ENCODE measurements around the gene AGTRAP. TPM values are rescaled to one million over a fixed set of nuclear protein-coding genes. Genes with fewer than 3 reads are reported as not detected.

Gene AGTRAP
- total RNA-seq, 2 experiments from 2014 or later, result 45.5 to 59.9 TPM

DNA sequence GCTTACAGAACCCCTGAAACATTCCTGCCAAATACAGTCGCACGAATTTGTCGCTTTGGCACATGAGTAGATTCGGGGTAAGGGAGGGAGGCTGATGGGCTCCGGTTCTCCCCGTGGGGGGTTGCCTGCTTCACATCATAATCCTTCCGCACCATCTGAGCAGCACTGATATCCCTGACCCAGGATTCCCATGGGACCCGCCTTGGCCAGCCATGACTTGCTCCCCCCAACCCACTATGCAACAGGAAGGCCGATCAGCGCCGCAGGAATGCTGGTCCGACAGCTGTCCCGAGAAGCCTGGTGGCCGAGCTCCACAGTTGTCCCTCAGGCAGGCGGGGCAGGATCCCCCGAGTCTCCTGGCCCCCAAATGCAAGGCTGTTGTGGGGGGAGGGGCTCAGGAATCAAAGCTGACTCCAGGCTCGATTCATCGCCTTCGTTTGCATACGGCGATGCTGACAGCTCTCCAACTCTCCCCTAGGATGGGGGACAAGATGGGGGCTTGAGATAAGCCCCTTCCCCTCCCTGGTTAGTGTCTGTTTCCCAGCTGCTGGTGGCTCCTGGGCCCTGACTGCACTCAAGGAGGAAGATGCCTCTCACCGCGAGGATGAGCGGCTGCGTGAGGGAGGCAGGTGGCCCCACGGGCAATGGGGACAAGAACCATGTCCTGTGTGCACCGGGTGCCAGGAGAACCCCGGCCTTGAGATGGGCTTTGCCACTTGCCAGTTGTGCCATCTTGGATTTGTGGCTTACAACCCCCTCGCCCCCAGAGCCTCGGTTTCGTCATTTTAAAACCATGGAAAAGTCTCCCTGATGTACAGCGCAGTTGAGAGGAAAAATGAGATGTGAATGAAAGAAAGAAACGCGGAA lies 35.1 kb upstream of the AGTRAP start:
- Mint-ChIP-seq H3K4me1 (no peaks in the 10 kb centered on the region), H3K27ac (no peak overlapping the region), H3K9me3 (ENCODE audit: low read depth) (no peaks in the 10 kb centered on the region), H3K36me3 (no peaks in the 10 kb centered on the region), H3K27me3 (peaks cover 32% of the 10 kb centered on the region), H3K4me3 (no peak overlapping the region)
- no peak for DNase-seq
- no peak for ATAC-seq
- CTCF ChIA-PET, result interaction anchor here (1.3 to 2.0 kb wide), 2 partner anchors 18 to 51 kb away, joined by 4 to 5 read pairs; no protein-coding TSS in a partner anchor

DNA sequence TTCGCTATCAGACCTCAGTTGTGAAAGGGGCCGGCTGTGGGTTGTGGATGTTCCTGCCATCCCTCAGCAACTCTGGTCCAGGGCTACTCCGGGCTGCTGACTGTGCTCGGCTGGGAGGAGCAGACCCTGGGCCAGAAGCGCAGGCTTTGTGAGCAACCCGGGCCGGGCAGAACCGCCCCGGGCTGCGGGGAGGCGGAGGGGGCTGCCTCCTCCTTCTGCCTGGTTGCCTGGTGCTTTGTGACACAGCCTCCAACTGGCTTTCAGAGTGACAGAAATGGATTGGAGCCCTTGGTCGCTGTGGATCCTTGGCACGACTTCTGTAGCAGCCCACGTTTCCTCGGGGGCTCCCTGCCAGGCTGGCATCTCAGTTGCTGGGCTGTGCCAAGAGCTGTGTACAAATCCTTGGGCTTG lies 34.4 kb upstream of the AGTRAP start:
- DNase-seq (no peak), ATAC-seq (no peak)
- H3K36me3 Mint-ChIP-seq, result no peaks in the 10 kb centered on the region
- H3K9me3 Mint-ChIP-seq (ENCODE audit: low read depth), result no peaks in the 10 kb centered on the region
- H3K4me1 Mint-ChIP-seq, result no peaks in the 10 kb centered on the region
- H3K27me3 Mint-ChIP-seq, result peaks cover 32% of the 10 kb centered on the region
- no peak overlapping the region for H3K27ac Mint-ChIP-seq
- H3K4me3 Mint-ChIP-seq, result no peak overlapping the region
- CTCF ChIA-PET, result interaction anchor here (2.0 kb wide), 1 partner anchor 18 kb away, joined by 5 read pairs; no protein-coding TSS in a partner anchor

DNA sequence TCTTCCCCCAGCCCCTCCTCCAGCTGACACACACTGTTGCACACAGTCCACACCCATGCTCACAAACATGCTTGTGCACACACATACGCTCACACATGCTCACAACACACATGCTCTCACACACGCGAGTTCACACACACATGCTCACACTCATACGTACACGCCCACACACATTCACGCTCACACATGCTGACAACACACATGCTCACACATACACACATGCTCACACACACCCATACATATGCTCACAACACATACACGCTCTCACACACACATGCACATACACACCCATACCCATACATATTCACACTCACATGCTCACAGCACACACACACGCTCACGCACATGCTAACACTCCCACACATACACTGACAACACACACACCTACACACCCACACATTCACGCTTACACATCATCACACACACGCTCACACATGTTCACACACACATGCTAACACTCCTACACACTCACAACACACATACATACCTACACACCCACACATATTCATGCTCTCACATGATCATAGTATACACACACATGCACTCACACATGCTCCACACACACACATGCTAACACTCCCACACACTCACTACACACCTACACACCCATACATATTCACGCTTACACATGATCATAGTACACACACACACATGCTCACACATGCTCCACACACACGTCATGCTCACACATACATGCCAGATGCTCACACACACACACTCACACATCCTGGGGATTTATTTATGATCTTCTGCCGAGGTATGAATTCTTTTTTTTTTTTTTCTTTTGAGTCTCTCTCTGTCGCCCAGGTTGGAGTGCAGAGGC lies 33.7 kb upstream of the AGTRAP start:
- peaks cover 32% of the 10 kb centered on the region for H3K27me3 Mint-ChIP-seq
- CTCF ChIA-PET, result interaction anchor here (2.0 kb wide), 1 partner anchor 17 kb away, joined by 5 read pairs; no protein-coding TSS in a partner anchor
- H3K27ac Mint-ChIP-seq, result no peak overlapping the region

DNA sequence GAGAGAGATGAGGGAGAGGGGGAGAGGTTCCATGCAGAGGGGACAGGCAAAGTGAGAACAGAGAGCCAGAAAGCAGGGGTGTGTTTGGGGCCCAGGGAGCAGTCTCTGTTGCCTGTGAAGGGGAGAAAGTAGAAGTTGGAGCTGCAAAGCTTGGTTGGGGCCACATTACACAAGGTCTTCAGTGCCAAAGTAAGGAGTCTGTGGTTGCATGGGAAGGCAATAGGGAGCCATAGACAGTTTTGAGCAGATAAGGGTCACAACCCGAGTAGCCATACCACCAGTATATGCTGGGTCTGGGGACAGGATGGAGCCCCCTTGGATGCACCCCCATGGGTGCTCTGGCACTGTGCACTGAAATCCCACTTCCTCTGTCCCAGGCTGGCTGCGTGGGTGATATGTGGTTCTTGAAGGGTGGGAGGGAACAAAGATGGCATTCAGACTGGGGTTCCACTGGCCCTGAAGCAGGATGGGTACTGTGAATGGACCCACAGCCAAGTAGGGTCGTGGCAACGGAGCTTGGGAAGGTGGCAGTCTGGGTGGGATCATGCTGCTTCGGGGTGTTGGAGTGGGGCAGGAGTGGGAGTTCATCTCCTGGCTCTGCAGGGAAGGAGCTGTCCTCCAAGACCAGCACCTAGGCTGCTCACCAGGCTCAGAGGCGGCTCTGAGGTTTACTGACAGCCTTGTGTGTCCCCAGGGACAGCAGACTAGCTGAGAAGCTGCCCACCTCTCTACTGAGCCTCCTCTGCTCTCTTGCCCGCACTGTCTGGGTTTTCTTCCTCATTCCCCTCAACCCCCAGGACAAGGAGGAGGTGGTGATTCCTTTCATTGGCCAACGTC lies 32.4 kb upstream of the AGTRAP start:
- CTCF ChIA-PET, result interaction anchor here (1.4 to 1.5 kb wide), 3 partner anchors 11 to 39 kb away, joined by 3 to 5 read pairs (median 3); no protein-coding TSS in a partner anchor
- no peaks in the 10 kb centered on the region for H3K9me3 Mint-ChIP-seq (ENCODE audit: low read depth)
- H3K4me1 Mint-ChIP-seq, result no peaks in the 10 kb centered on the region
- H3K27me3 Mint-ChIP-seq, result peaks cover 29% of the 10 kb centered on the region
- DNase-seq (no peak), ATAC-seq (no peak)
- no peak overlapping the region for H3K4me3 Mint-ChIP-seq
- no peaks in the 10 kb centered on the region for H3K36me3 Mint-ChIP-seq
- no peak overlapping the region for H3K27ac Mint-ChIP-seq

More for the DNA sequence above, 33.7 kb upstream of the AGTRAP start:
- no peaks in the 10 kb centered on the region for H3K4me1 Mint-ChIP-seq
- DNase-seq (no peak), ATAC-seq (no peak)
- no peaks in the 10 kb centered on the region for H3K36me3 Mint-ChIP-seq
- no peak overlapping the region for H3K4me3 Mint-ChIP-seq
- H3K9me3 Mint-ChIP-seq (ENCODE audit: low read depth), result no peaks in the 10 kb centered on the region

DNA sequence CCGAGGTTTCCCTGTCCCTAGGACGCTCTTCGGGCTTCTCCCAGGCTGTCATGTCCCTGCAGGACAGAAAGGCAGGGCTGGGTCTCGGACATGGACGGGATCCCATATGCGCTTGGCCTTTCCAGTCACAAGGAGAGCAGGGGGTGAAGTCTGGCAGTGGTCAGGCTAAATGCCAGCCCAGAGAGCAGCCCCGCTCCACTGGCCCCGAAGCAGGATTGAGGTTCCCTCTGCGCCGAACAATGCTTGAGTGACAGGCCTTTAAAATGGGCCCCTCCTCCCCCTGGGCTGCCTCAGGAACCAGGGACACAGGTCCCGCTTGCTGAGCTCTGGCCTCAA lies 31.8 kb upstream of the AGTRAP start:
- DNase-seq (no peak), ATAC-seq (no peak)
- H3K27me3 Mint-ChIP-seq, result peaks cover 30% of the 10 kb centered on the region
- no peaks in the 10 kb centered on the region for H3K36me3 Mint-ChIP-seq
- H3K4me1 Mint-ChIP-seq, result no peaks in the 10 kb centered on the region
- H3K27ac Mint-ChIP-seq, result no peak overlapping the region
- H3K9me3 Mint-ChIP-seq (ENCODE audit: low read depth), result no peaks in the 10 kb centered on the region
- no peak overlapping the region for H3K4me3 Mint-ChIP-seq
- CTCF ChIA-PET, result interaction anchor here (1.4 to 1.5 kb wide), 3 partner anchors 11 to 40 kb away, joined by 3 to 5 read pairs (median 3); no protein-coding TSS in a partner anchor

DNA sequence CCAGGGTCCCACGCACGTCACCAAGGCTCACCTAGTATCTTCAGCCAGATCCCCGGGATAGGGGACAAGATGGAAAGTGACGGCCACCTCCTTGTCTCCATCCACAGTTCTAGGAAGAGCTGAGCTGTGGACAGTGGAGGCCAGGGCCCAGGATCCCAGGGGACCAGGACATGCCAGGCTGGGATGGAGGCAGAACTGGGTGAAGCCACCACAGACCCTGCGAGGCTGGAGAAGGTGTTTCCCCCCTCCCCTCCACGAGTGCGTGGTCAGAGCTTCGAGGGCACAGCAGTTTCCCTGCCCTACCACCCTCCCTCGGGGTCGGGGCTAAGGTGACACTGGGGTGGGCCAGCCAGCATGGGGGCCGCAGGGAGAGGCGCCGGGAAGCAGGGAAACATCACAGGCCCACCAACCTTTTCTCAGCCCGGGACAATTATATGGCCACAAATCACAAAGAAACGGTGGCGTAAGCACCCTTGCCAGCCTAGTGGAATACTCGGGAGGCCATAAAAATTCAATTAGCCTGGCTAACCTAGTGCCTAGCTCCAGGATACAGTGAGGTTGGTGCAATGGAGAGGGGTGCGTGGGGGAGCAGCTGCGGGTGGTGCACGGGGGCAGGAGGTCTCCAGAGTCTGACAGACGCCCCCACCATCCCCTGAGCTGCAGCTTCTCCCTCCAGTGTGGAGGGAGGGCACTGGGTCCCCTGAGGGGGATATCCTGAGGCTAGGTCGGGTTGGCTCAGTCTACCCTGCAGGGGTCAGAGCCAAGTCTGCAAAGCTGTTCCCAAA lies 31.1 kb upstream of the AGTRAP start:
- H3K4me3 Mint-ChIP-seq, result no peak overlapping the region
- peaks cover 32% of the 10 kb centered on the region for H3K27me3 Mint-ChIP-seq
- H3K9me3 Mint-ChIP-seq (ENCODE audit: low read depth), result no peaks in the 10 kb centered on the region
- CTCF ChIA-PET, result interaction anchor here (1.4 to 1.5 kb wide), 3 partner anchors 12 to 40 kb away, joined by 3 to 5 read pairs (median 3); no protein-coding TSS in a partner anchor
- ATAC-seq (no peak), DNase-seq (no peak)
- H3K27ac Mint-ChIP-seq, result no peak overlapping the region
- H3K36me3 Mint-ChIP-seq, result no peaks in the 10 kb centered on the region
- no peaks in the 10 kb centered on the region for H3K4me1 Mint-ChIP-seq

DNA sequence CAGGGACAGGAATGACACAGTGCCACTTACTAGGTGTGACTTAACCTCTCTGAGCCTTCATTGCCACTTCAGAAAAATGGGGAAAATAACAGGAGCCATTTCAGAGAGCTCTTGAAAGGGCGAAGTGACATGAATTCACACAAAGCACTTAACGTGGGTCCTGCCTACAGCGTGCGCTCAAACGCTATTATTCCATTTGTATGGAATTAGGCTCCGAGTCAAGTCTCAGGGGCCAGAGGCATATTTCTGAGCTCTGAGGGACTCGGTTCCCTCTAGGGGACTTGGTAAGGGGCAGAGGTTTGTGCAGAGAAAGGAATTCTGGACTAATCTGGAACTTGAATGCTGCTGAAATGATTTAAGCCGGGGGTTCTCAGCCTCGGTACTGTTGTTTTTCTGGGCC lies 30.3 kb upstream of the AGTRAP start:
- no peaks in the 10 kb centered on the region for H3K9me3 Mint-ChIP-seq (ENCODE audit: low read depth)
- ATAC-seq (no peak), DNase-seq (no peak)
- H3K27me3 Mint-ChIP-seq, result peaks cover 32% of the 10 kb centered on the region
- no peaks in the 10 kb centered on the region for H3K36me3 Mint-ChIP-seq
- H3K27ac Mint-ChIP-seq, result no peak overlapping the region
- H3K4me3 Mint-ChIP-seq, result no peak overlapping the region
- H3K4me1 Mint-ChIP-seq, result no peaks in the 10 kb centered on the region
- CTCF ChIA-PET, result no interaction called here

DNA sequence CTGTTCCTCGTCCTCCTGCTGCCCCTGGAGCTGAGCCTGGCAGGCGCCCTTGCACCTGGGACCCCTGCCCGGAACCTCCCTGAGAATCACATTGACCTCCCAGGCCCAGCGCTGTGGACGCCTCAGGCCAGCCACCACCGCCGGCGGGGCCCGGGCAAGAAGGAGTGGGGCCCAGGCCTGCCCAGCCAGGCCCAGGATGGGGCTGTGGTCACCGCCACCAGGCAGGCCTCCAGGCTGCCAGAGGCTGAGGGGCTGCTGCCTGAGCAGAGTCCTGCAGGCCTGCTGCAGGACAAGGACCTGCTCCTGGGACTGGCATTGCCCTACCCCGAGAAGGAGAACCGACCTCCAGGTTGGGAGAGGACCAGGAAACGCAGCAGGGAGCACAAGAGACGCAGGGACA lies 29.6 kb upstream of the AGTRAP start:
- H3K36me3 Mint-ChIP-seq, result no peaks in the 10 kb centered on the region
- no peak overlapping the region for H3K27ac Mint-ChIP-seq
- ATAC-seq (no peak), DNase-seq (no peak)
- H3K27me3 Mint-ChIP-seq, result peaks cover 32% of the 10 kb centered on the region
- no peaks in the 10 kb centered on the region for H3K4me1 Mint-ChIP-seq
- H3K4me3 Mint-ChIP-seq, result no peak overlapping the region
- no peaks in the 10 kb centered on the region for H3K9me3 Mint-ChIP-seq (ENCODE audit: low read depth)
- CTCF ChIA-PET, result no interaction called here

DNA sequence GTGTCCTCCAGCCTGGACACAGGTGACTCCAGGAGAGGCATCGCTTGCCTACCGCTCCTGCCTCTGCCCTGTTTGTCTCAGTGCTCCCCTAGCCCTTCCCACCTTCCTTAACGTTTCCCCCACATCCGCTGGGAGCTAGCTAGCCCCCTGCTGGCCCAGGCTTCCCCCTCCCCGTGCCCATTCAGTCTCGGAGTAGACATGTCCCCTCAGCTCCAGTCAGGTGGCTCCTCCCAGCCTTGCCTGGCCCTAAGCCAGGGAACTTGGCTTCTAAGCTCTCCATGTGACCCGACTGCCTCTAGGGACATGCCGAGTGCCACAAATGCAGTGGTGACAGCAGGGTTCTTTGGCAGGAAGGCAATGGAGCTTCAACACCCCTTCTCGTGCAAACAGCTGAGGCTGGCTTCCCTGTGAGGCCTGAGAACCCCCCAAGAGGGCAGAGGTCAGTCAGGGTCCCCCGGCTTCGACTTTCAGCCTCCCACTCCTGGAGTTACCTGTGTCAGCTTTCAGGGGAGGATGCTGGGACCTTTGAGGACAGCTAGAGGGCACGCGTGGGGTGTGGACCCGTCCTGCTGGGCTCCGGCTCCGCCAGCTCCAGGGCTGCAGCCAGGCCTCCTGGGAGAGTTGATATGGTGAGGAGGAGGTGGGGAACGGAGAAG lies 28.2 kb upstream of the AGTRAP start:
- no peak for DNase-seq

DNA sequence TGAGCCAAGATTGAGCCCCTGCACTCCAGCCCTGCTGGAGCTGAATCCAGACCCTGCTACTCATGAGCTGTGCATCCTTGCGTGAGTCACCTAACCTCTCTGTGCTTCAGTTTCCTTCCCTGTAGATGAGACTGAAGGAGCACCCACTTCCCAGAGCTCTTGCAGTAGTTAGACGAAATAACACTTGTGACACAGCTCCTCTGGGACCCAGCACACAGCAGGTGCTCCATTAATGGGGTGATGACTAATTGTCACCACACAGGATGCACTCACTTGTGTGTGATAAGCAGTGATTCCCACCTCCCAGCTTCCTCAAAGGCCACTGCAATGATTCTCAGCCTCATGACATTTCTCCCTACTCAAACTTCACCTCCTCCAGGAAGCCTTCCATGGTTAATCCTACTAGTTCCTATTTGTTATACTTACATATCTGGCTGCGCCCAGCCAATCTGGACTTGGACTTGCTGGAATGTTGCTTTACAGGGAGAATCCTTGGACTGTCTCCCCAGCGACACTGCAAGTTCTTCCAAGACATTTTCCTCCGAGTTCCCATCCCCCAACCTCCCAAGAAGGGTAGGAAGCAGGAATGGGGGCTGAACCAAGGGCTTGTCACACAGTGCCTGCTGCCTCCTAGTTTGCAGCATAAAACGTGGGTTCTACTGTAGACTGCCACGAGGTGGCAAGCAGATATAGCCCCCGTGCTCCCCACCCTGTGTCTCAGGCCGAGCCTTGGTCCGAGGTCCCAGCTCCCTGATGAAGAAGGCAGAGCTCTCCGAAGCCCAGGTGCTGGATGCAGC lies 27.2 kb upstream of the AGTRAP start:
- no peaks in the 10 kb centered on the region for H3K9me3 Mint-ChIP-seq (ENCODE audit: low read depth)
- H3K36me3 Mint-ChIP-seq, result no peaks in the 10 kb centered on the region
- ATAC-seq, result no peak
- H3K27me3 Mint-ChIP-seq, result peaks cover 31% of the 10 kb centered on the region
- no peaks in the 10 kb centered on the region for H3K4me1 Mint-ChIP-seq
- H3K4me3 Mint-ChIP-seq, result no peak overlapping the region
- CTCF ChIA-PET, result interaction anchor here (1.4 to 4.2 kb wide), 4 partner anchors 11 to 63 kb away, joined by 5 to 23 read pairs (median 14); partner anchors contain the start of gene FBXO6
- no peak overlapping the region for H3K27ac Mint-ChIP-seq
- DNase-seq, result no peak

More for the DNA sequence above, 28.2 kb upstream of the AGTRAP start:
- H3K27ac Mint-ChIP-seq, result no peak overlapping the region
- H3K36me3 Mint-ChIP-seq, result no peaks in the 10 kb centered on the region
- H3K4me3 Mint-ChIP-seq, result no peak overlapping the region
- H3K27me3 Mint-ChIP-seq, result peaks cover 36% of the 10 kb centered on the region
- no peak for ATAC-seq
- H3K4me1 Mint-ChIP-seq, result no peaks in the 10 kb centered on the region
- no peaks in the 10 kb centered on the region for H3K9me3 Mint-ChIP-seq (ENCODE audit: low read depth)
- CTCF ChIA-PET, result interaction anchor here (0.7 to 4.2 kb wide), 3 partner anchors 12 to 44 kb away, joined by 3 to 23 read pairs (median 11); partner anchors contain the start of gene FBXO6

DNA sequence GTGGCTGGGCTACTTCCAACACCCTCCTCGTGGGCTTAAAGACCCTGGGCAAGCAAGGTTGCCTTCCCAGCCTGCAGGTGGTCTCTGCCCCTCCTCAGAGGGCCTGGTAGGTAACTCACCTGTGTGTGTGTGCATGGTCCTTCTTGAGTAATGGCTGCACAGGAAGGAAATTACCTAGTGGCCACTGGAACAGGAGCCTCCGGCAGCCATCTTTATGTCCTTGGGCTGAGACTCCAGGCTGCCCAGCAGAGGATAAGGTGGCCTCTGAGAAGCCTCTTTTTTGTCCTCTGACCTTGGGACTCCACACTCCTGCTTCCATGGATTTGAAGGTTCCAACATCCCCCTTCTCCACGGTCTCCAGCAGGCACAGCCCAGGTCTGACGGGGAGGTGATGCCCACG lies 24.4 kb upstream of the AGTRAP start:
- Mint-ChIP-seq H3K4me3 (no peak overlapping the region), H3K4me1 (no peaks in the 10 kb centered on the region), H3K36me3 (no peaks in the 10 kb centered on the region), H3K27me3 (peaks cover 14% of the 10 kb centered on the region), H3K27ac (no peak overlapping the region), H3K9me3 (ENCODE audit: low read depth) (no peaks in the 10 kb centered on the region)
- no peak for ATAC-seq
- DNase-seq, result no peak
- CTCF ChIA-PET, result interaction anchor here (1.2 to 4.2 kb wide), 4 partner anchors 8 to 69 kb away, joined by 3 to 23 read pairs (median 11); partner anchors contain the start of gene FBXO6
